ENCODE measurements around the gene PRPF40A.

Gene PRPF40A

DNA sequence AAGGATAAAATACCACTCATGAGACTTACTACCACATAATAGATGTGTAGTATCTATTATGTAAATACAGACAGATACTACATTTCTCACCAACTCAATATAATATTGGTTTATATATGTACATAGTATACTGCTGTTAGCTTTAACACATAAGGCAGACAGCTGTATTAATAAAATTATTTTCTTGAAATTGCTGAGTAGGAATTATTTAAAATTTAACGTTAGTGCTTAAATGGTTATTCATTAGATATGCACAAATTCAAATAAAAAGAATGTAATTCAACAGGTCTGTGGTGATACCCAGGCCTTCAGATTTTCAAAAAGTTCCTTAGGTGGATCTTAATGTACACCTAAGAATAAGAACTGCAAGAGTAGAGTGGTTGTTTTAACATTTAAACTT lies 59.0 kb downstream of the PRPF40A start:
- Histone ChIP-seq H3K36me3 (ENCODE audit: control insufficient read depth in 2 of 2, insufficient read depth in 1 of 2, low read length in 2 of 2) (peaks cover 86 to 95% of the 10 kb centered on the region in 2 experiments), H3K27ac (ENCODE audit: extremely low read depth, low read depth, low read length) (no peak overlapping the region), H3K9me3 (ENCODE audit: control insufficient read depth, insufficient read depth, low read depth, low read length) (no peaks in the 10 kb centered on the region), H3K4me3 (ENCODE audit: low read depth, low read length) (no peak overlapping the region), H3K4me1 (ENCODE audit: control insufficient read depth, insufficient read depth, low read length) (no peaks in the 10 kb centered on the region)
- TF ChIP-seq ZNF433 (tag by site-specific recombination; IDR thresholded peaks at IDR 0.05; ENCODE audit: low read depth) (no peak), BCL11A (tag by site-specific recombination; IDR thresholded peaks at IDR 0.05; ENCODE audit: low read depth) (no peak), ZNF311 (tag by site-specific recombination; IDR thresholded peaks at IDR 0.05; ENCODE audit: borderline replicate concordance) (no peak), ZNF514 (tag by site-specific recombination; IDR thresholded peaks at IDR 0.05) (no peak), ZBTB7A (tag by site-specific recombination; IDR thresholded peaks at IDR 0.05; ENCODE audit: low read depth) (no peak), ZFP41 (tag by site-specific recombination; IDR thresholded peaks at IDR 0.05; ENCODE audit: borderline replicate concordance) (no peak), EGR2 (tag by site-specific recombination; IDR thresholded peaks at IDR 0.05; ENCODE audit: low read depth) (no peak), ZNF37A (tag by site-specific recombination; IDR thresholded peaks at IDR 0.05) (no peak)
- TF ChIP-seq, protein P1, sequence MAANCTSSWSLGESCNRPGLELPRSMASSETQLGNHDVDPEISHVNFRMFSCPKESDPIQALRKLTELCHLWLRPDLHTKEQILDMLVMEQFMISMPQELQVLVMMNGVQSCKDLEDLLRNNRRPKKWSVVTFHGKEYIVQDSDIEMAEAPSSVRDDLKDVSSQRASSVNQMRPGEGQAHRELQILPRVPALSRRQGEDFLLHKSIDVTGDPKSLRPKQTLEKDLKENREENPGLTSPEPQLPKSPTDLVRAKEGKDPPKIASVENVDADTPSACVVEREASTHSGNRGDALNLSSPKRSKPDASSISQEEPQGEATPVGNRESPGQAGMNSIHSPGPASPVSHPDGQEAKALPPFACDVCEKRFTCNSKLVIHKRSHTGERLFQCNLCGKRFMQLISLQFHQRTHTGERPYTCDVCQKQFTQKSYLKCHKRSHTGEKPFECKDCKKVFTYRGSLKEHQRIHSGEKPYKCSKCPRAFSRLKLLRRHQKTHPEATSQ (tag by site-specific recombination; IDR thresholded peaks at IDR 0.05), result no peak
- TF ChIP-seq, protein P2, sequence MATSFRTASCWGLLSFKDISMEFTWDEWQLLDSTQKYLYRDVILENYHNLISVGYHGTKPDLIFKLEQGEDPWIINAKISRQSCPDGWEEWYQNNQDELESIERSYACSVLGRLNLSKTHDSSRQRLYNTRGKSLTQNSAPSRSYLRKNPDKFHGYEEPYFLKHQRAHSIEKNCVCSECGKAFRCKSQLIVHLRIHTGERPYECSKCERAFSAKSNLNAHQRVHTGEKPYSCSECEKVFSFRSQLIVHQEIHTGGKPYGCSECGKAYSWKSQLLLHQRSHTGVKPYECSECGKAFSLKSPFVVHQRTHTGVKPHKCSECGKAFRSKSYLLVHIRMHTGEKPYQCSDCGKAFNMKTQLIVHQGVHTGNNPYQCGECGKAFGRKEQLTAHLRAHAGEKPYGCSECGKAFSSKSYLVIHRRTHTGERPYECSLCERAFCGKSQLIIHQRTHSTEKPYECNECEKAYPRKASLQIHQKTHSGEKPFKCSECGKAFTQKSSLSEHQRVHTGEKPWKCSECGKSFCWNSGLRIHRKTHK (tag by site-specific recombination; IDR thresholded peaks at IDR 0.05), result no peak
- TF ChIP-seq, protein P3, sequence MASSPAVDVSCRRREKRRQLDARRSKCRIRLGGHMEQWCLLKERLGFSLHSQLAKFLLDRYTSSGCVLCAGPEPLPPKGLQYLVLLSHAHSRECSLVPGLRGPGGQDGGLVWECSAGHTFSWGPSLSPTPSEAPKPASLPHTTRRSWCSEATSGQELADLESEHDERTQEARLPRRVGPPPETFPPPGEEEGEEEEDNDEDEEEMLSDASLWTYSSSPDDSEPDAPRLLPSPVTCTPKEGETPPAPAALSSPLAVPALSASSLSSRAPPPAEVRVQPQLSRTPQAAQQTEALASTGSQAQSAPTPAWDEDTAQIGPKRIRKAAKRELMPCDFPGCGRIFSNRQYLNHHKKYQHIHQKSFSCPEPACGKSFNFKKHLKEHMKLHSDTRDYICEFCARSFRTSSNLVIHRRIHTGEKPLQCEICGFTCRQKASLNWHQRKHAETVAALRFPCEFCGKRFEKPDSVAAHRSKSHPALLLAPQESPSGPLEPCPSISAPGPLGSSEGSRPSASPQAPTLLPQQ (tag by site-specific recombination; IDR thresholded peaks at IDR 0.05), result no peak
- TF ChIP-seq, protein P4, sequence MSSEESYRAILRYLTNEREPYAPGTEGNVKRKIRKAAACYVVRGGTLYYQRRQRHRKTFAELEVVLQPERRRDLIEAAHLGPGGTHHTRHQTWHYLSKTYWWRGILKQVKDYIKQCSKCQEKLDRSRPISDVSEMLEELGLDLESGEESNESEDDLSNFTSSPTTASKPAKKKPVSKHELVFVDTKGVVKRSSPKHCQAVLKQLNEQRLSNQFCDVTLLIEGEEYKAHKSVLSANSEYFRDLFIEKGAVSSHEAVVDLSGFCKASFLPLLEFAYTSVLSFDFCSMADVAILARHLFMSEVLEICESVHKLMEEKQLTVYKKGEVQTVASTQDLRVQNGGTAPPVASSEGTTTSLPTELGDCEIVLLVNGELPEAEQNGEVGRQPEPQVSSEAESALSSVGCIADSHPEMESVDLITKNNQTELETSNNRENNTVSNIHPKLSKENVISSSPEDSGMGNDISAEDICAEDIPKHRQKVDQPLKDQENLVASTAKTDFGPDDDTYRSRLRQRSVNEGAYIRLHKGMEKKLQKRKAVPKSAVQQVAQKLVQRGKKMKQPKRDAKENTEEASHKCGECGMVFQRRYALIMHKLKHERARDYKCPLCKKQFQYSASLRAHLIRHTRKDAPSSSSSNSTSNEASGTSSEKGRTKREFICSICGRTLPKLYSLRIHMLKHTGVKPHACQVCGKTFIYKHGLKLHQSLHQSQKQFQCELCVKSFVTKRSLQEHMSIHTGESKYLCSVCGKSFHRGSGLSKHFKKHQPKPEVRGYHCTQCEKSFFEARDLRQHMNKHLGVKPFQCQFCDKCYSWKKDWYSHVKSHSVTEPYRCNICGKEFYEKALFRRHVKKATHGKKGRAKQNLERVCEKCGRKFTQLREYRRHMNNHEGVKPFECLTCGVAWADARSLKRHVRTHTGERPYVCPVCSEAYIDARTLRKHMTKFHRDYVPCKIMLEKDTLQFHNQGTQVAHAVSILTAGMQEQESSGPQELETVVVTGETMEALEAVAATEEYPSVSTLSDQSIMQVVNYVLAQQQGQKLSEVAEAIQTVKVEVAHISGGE (tag by site-specific recombination; conservative IDR thresholded peaks at IDR 0.05; ENCODE audit: low read depth), result no peak
- TF ChIP-seq, protein P5, sequence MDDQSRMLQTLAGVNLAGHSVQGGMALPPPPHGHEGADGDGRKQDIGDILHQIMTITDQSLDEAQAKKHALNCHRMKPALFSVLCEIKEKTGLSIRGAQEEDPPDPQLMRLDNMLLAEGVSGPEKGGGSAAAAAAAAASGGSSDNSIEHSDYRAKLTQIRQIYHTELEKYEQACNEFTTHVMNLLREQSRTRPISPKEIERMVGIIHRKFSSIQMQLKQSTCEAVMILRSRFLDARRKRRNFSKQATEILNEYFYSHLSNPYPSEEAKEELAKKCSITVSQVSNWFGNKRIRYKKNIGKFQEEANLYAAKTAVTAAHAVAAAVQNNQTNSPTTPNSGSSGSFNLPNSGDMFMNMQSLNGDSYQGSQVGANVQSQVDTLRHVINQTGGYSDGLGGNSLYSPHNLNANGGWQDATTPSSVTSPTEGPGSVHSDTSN (CRISPR knock-in tag; IDR thresholded peaks at IDR 0.05), result no peak
- TF ChIP-seq, protein P6, sequence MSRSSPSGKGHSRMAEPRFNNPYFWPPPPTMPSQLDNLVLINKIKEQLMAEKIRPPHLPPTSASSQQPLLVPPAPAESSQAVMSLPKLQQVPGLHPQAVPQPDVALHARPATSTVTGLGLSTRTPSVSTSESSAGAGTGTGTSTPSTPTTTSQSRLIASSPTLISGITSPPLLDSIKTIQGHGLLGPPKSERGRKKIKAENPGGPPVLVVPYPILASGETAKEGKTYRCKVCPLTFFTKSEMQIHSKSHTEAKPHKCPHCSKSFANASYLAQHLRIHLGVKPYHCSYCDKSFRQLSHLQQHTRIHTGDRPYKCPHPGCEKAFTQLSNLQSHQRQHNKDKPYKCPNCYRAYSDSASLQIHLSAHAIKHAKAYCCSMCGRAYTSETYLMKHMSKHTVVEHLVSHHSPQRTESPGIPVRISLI (tag by site-specific recombination; IDR thresholded peaks at IDR 0.05), result no peak
- TF ChIP-seq, protein P7, sequence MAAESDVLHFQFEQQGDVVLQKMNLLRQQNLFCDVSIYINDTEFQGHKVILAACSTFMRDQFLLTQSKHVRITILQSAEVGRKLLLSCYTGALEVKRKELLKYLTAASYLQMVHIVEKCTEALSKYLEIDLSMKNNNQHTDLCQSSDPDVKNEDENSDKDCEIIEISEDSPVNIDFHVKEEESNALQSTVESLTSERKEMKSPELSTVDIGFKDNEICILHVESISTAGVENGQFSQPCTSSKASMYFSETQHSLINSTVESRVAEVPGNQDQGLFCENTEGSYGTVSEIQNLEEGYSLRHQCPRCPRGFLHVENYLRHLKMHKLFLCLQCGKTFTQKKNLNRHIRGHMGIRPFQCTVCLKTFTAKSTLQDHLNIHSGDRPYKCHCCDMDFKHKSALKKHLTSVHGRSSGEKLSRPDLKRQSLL (tag by site-specific recombination; IDR thresholded peaks at IDR 0.05), result no peak
- POLR2A ChIA-PET, result interaction anchor here (0.8 kb wide), 1 partner anchor 59 kb away, joined by 3 read pairs; the partner anchor contains the start of gene PRPF40A
- CTCF ChIA-PET, result interaction anchor here (0.6 to 1.0 kb wide), 2 partner anchors 76 to 482 kb away, joined by 3 read pairs; no protein-coding TSS in a partner anchor
